ENCODE results near the gene NOVA2.

DNA sequence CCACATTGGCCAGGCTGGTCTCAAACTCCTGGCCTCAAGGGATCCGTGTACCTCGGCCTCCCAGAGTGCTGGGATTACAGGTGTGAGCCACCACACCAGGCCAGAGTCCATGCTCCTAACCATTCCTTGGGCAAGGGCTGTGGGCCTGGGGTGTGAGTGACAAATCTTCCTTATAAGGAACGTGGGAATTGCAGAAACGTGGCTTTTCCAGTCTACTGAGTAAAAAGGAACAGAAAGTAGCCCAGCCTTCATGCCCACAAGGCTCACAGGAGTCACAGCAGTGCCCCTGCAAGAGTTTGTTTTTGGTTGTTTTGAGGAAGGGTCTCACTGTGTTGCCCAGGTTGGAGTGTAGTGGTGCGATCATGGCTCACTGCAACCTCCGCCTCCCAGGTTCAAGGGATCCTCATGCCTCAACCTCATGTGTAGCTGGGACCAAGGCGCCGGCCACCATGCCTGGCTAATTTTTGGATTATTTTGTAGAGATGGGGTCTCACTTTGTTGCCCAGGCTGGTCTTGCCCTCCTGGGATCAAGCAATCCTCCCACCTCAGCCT is 76.3 kb downstream of the NOVA2 start:
- TF ChIP-seq, protein P1, sequence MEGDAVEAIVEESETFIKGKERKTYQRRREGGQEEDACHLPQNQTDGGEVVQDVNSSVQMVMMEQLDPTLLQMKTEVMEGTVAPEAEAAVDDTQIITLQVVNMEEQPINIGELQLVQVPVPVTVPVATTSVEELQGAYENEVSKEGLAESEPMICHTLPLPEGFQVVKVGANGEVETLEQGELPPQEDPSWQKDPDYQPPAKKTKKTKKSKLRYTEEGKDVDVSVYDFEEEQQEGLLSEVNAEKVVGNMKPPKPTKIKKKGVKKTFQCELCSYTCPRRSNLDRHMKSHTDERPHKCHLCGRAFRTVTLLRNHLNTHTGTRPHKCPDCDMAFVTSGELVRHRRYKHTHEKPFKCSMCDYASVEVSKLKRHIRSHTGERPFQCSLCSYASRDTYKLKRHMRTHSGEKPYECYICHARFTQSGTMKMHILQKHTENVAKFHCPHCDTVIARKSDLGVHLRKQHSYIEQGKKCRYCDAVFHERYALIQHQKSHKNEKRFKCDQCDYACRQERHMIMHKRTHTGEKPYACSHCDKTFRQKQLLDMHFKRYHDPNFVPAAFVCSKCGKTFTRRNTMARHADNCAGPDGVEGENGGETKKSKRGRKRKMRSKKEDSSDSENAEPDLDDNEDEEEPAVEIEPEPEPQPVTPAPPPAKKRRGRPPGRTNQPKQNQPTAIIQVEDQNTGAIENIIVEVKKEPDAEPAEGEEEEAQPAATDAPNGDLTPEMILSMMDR (IDR thresholded peaks at IDR 0.05), result no peak
- no peak for TF ChIP-seq POLR2A (IDR thresholded peaks at IDR 0.05)

All from esophagus squamous epithelium (tissue), 4 donors.